Measurements from ENCODE around the gene MPDZ. TPM values are rescaled to one million over a fixed set of nuclear protein-coding genes. Genes with fewer than 3 reads are reported as not detected.

Gene MPDZ
- total and polyA plus RNA-seq, 8 donors, result 6.4 to 54.3 (median 13.7) TPM

DNA sequence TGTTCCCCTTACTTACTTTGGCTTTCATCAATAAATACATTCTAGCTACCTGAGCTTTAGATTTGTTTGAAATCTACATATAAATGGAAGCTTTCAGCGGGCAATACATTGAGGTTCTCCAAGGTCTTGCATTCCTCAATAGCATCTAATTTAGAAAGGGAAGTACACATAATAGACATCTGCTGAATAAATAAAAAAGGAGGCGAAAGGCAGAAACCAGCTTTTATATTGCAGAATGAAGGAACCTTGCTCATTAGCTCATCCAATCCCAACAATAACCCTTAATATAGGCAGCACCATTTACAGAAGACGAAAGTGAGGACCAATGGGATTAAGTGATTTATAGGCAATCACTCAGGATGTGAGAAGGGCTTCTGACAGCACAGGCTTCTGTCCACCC lies 147.5 kb downstream of the MPDZ start:
- Histone ChIP-seq H3K9me3 (no peaks in the 10 kb centered on the region), H3K4me3 (no peak overlapping the region), H3K27ac (no peak overlapping the region), H3K27me3 (no peaks in the 10 kb centered on the region), H3K36me3 (peaks cover 0 to 50% (median 38%) of the 10 kb centered on the region in 4 donors), H3K4me1 (no peaks in the 10 kb centered on the region)
- intact Hi-C loops (cut with DNase I; ENCODE audit: low total_unique reads), result no loop called here
- TF ChIP-seq EP300 (IDR thresholded peaks at IDR 0.05), result no peak
- TF ChIP-seq, protein P1, sequence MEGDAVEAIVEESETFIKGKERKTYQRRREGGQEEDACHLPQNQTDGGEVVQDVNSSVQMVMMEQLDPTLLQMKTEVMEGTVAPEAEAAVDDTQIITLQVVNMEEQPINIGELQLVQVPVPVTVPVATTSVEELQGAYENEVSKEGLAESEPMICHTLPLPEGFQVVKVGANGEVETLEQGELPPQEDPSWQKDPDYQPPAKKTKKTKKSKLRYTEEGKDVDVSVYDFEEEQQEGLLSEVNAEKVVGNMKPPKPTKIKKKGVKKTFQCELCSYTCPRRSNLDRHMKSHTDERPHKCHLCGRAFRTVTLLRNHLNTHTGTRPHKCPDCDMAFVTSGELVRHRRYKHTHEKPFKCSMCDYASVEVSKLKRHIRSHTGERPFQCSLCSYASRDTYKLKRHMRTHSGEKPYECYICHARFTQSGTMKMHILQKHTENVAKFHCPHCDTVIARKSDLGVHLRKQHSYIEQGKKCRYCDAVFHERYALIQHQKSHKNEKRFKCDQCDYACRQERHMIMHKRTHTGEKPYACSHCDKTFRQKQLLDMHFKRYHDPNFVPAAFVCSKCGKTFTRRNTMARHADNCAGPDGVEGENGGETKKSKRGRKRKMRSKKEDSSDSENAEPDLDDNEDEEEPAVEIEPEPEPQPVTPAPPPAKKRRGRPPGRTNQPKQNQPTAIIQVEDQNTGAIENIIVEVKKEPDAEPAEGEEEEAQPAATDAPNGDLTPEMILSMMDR (IDR thresholded peaks at IDR 0.05), result no peak
- no peak for TF ChIP-seq POLR2AphosphoS5 (IDR thresholded peaks at IDR 0.05)
- no peak for TF ChIP-seq POLR2A (IDR thresholded peaks at IDR 0.05)
- DNase-seq, result no peak
- WGBS, 5 donors, result 89 to 96% (median 91%) methylated on average over 3 of the region's 3 CpGs

DNA sequence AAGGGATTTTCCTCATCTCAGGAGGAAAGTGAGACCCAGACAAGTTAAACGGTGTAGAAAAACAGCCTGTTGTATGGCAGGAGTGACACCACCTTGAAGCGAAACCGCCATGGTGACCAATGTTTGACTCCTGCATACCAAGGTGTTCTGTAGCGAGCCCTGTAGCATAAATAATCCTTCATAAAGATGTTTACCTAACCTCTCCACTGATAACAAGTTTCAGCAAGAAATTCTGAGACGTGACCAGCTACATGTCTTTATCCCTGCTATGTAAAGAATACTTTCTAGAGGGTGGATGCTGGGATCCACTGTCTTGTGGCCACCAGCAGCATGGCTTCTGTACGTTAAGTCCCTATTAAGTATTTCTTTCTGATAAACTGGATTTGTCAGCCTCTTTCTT lies 148.1 kb downstream of the MPDZ start:
- no peak overlapping the region for H3K4me3 ChIP-seq
- no peaks in the 10 kb centered on the region for H3K27me3 ChIP-seq
- WGBS, 5 donors, result 57 to 80% (median 67%) methylated on average over 6 of the region's 6 CpGs
- intact Hi-C loops (cut with DNase I; ENCODE audit: low total_unique reads), result no loop called here
- TF ChIP-seq, protein P1 (IDR thresholded peaks at IDR 0.05), result no peak
- no peak for TF ChIP-seq POLR2A (IDR thresholded peaks at IDR 0.05)
- no peak for TF ChIP-seq POLR2AphosphoS5 (IDR thresholded peaks at IDR 0.05)
- no peak for TF ChIP-seq EP300 (IDR thresholded peaks at IDR 0.05)
- peak in 1 of 2 donors; percentile 47 for DNase-seq
- no peaks in the 10 kb centered on the region for H3K4me1 ChIP-seq
- peaks cover 0 to 44% (median 33%) of the 10 kb centered on the region in 4 donors for H3K36me3 ChIP-seq
- no peak overlapping the region for H3K27ac ChIP-seq
- no peaks in the 10 kb centered on the region for H3K9me3 ChIP-seq

DNA sequence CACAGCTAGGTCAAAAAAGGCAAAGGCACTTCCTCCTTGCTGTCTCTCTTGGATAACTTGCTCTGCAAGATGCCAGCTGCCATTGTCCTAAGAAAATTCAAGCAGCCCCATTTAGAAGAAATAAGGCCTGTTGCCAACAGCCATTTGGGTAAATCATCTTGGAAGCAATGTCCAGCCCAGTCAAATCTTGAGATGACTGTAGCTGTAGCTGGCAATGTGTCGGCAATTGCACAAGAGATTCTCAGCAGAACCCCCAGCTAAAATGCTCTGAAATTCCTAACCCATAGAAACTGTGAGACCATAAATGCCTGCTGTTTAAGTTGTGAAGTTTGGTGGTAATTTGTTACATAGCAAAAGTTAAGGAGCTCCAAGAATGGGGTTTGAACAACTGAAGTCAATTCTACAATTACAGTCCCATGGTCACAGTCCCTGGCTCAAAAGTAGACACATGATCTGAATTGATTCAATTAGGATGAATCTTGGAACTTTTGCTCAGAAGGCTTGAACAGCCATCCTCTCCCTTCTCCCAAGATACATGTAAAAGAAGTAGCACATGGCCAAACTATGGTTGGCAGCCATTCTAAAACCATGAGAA lies 151.1 kb downstream of the MPDZ start:
- TF ChIP-seq, protein P1 (IDR thresholded peaks at IDR 0.05), result no peak
- no peak for TF ChIP-seq POLR2A (IDR thresholded peaks at IDR 0.05)
- TF ChIP-seq POLR2AphosphoS5 (IDR thresholded peaks at IDR 0.05), result no peak
- no peak for TF ChIP-seq EP300 (IDR thresholded peaks at IDR 0.05)
- no peak overlapping the region for H3K27ac ChIP-seq
- no peaks in the 10 kb centered on the region for H3K27me3 ChIP-seq
- no peaks in the 10 kb centered on the region for H3K9me3 ChIP-seq
- DNase-seq, result no peak
- 75 to 96% (median 95%) methylated on average over 1 of the region's 1 CpG for WGBS, 5 donors
- no peaks in the 10 kb centered on the region for H3K4me1 ChIP-seq
- H3K4me3 ChIP-seq, result no peak overlapping the region
- intact Hi-C loops (cut with DNase I; ENCODE audit: low total_unique reads), result no loop called here
- peaks cover 0 to 42% (median 24%) of the 10 kb centered on the region in 4 donors for H3K36me3 ChIP-seq

DNA sequence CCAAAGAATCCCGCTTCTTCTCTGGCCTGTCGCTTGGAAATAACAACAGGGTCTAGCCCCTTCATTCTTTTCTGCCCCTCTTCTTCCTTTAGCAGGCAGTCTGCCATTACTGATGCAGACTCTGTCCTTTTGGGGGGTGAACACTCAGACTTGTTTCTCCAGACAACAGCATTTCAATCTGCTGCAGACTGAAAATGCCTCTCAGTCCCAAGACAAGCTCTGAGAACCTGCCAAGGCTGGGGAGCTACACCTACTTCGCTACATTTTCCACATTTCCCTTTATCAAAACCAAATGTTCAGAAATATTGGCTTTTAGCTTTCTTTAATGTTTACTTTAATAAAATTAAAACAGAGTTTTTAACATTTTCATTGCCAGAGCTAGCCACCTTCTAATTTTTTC lies 152.4 kb downstream of the MPDZ start:
- 80 to 92% (median 86%) methylated on average over 3 of the region's 3 CpGs for WGBS, 5 donors
- no peak overlapping the region for H3K27ac ChIP-seq
- no peaks in the 10 kb centered on the region for H3K9me3 ChIP-seq
- DNase-seq, result peak in 1 of 2 donors; percentile 15
- no peaks in the 10 kb centered on the region for H3K27me3 ChIP-seq
- H3K4me1 ChIP-seq, result no peaks in the 10 kb centered on the region
- H3K4me3 ChIP-seq, result no peak overlapping the region
- peaks cover 0 to 42% (median 28%) of the 10 kb centered on the region in 4 donors for H3K36me3 ChIP-seq
- intact Hi-C loops (cut with DNase I; ENCODE audit: low total_unique reads), result no loop called here
- TF ChIP-seq, protein P1 (IDR thresholded peaks at IDR 0.05), result no peak
- TF ChIP-seq EP300 (IDR thresholded peaks at IDR 0.05) (no peak), POLR2AphosphoS5 (IDR thresholded peaks at IDR 0.05) (no peak), POLR2A (IDR thresholded peaks at IDR 0.05) (no peak)

Measured in stomach (tissue), 9 donors.